Mucosa of gallbladder (tissue), 1 donor: ENCODE measurements around the gene SLC35A3. TPM values are rescaled to one million over a fixed set of nuclear protein-coding genes. Genes with fewer than 3 reads are reported as not detected.
"Not testable (repeated sequence)": the region's sequence is repeated elsewhere in the genome, so short reads cannot be mapped to it uniquely, and the experiment has no call there.

Experiments used
- DNase-seq: peaks from one replicate; pipeline ENCODE4 v3.0.0-alpha.2; 2020; ENCODE audit warnings: low spot score
- total RNA-seq: library from RNA; stranded (reverse); gene quantifications from one replicate; pipeline ENCODE4 v1.2.1, GENCODE V29; 2021
- donor health status: DM: no; HTN: no; CAD: no.

Gene SLC35A3
- total RNA-seq, 1 donor from 2014 or later, result 38.3 TPM

DNA sequence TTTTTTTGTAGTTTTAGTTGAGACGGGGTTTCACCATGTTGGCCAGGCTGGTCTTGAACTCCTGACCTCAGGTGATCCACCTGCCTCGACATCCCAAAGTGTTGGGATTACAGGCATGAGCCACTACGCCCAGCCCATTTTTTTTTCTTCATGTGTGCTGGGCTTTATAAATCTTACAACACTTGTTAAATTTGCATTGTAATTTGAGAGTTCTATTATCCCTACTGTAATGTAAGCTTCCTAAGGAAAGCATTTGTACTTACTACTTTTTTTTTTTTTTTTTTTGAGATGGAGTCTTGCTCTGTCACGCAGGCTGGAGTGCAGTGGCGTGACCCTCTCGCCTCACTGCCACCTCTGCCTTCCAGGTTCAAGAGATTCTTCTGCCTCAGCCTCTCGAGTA is 2.3 kb downstream of the SLC35A3 start:
- DNase-seq, result not testable (repeated sequence)

DNA sequence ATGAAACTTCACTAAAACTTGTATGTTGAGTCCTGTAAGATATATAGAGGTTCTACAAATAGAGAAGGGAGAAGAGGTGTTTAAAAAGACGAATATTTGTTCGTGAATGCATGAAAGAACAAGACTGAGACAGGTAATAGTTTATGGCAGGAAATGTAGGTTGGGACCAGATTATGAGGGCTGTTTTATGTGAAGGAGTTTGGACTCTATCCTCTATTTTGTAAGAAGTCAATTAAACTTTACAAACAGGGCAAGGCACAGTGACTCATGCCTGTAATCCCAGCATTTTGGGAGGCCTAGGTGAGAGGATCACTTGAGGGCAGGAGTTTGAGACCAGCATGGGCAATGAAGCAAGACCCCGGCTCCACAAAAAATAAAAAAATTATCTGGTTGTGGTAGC is 5.7 kb downstream of the SLC35A3 start:
- no peak for DNase-seq

DNA sequence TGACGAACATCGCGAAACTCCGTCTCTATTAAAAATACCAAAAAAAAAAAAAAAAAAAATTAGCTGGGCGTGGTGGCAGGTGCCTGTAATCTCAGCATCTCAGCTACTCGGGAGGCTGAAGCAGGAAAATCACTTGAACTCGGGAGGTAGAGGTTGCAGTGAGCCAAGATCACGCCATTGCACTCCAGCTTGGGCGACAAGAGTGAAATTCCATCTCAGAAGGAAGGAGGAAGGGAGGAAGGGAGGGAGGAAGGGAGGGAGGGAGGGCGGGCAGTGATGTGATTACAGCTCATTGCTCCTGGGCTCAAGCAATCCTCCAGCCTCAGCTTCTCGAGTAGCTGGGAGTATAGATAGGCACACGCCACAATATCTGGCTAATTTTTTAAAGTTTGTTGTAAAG is 7.5 kb downstream of the SLC35A3 start:
- DNase-seq, result not testable (repeated sequence)

DNA sequence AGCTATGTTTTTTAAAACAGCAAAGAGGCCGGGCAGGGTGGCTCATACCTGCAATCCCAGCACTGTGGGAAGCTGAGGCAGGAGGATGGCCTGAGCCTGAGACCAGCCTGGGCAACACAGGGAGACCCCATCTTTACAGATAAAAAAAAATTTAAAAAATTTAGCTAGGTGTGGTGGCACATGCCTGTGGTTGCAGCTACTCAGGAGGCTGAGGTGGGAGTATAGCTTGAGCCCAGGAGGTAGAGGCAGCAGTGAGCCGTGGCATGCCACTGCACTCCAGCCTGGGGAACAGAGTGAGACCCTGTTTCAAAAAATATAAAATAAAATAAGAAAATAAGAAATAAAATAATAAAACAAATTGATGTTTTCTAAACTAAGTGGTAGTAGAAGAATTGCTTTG is 8.4 kb downstream of the SLC35A3 start:
- no peak for DNase-seq

DNA sequence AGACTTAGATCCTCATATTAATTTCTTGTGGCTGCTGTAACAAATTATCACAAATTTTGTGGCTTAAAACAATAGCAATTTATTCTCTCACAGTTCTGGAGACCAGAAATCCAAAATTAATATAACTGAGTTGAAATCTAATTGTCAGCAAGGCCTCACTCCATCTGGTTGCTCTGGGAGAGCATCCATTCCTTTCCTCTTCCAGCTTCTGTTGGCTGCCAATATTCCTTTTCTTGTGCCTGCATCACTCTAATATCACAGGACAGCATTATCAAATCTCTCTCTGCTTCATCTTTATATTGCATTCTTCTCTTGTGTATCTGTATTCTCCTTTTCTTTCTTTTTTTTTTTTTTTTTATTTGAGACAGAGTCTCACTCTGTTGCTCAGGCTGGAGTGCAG is 9.3 kb downstream of the SLC35A3 start:
- DNase-seq, result no peak

DNA sequence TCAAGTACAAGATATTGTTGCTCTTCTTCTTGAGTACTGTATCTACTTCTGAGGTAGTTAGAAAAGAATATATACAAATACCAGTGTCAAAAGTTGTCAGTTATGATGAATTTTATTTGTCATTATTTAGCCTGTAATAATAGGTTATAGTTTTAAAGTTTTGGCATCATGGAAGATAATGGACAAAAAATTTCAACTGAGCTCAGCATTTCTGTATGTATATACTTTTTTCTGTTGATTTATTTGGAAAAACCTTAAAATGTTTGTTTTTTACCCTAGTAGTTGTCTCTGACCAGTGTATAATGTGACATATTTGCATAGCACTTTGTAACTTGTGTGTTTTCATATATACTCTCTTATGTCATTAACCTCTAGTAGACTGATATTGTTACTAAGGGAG is 11.1 kb downstream of the SLC35A3 start:
- no peak for DNase-seq

DNA sequence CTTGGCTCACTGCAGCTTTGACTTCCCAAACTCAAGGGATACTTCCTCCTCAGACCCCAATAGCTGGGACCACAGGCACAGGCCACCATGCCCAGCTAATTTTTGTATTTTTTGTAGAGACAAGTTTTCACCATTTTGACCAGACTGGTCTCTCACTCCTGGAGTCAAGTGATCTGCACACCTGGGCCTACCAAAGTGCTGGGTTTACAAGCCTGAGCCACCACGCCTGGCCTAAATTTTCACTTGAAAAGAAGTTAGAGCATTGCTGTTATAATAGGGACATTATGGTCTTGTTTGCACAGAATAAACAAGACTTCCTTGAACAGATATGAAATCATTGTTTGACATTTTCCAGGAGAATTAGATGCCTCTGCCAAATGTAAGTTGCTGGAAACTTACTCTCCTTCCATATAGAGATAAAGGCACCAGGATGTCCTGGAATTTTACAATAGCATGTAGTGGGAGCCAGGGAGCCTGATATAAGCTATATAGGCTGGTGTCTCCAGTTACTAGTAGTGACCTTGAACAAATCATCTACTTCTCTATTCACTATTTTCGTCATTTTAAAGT is 16.9 kb downstream of the SLC35A3 start:
- no peak for DNase-seq

DNA sequence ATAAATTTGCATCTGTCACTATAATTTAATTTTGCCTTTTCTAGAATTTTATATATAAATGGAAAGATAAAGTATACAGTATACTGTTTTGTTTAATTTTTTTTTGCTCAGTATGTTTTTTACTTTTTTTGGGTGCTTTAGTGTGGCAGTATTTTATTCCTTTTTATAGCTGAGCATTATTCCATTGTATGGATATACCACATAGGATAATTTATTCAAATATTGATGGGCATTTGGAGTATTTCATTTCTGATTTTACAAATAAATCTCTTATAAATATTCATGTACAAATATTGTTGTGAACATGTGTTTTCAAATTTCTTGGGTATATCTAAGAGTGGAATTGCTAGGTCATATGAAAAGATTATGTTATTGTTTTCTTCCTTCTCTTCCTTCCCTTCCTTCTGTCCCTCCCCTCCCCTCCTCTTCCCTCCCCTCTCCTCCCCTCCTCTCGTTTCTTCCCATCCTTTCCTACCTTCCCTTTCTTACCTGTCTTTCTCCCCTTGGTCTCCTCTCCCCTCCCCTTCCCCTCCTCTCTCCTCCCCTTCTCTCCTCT is 18.5 kb downstream of the SLC35A3 start:
- DNase-seq, result no peak

DNA sequence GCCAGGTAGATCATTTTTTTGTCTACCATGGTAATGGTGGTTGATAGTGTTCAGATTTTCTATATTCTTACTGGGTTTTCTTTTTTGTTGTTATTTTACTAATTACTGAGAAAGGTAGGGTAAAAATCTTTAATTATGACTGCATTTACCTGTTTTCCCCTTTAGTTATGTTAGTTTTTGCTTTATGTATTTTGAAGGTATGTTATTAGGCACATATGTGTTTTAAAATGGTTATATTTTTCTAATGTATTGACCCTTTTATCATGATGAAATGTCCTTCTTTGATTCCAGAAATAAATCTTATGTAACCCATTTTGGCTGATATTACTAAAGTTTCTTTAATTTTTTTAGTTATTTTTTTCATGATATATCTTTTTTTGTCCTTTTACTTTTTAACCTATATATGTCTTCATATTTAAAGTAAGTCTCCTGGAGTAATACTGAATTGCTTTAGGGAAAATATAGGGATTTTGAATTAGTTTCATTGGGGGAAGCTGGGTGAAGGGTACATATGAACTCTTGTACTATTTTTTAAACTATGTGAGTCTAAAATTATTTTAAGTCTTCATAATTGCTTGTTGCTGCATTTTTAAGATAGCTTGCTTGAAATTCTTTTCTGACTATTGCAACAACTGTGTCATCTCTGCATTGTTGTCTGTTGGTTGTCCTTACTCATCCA is 22.4 kb downstream of the SLC35A3 start:
- DNase-seq, result no peak

DNA sequence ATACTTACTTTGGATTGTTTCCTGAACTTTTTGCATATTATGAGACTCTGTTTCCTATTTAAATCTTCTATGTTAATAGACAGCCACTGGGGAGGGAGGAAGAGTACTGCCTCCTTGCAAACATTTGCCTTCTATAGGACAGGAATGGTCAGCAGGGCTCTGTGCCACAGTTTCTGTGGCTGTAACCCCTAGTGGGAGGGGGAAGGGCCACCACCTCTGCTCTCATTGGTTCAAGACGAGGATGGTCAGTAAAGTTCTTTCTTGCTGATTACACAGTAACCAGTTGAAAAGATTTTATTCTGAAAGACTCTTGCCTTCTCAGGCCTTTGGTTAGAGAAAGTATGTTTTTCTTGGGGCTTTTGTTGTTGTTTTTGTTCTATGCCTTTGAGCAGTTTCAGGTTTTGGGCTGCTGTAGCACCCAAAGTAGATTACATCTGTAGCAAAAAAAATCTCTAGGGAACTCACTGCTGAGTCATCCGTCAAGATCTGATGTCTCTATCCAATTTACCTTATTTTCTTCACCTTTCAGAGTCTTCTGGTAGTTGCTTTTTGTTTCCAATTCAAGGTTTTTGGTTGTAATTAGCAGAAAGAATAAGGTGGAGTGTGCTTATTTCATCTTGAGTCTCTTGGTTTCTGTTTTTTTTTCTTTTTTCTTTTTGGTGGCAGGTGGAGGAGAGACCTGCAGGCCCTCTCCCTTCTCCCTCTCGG is 23.1 kb downstream of the SLC35A3 start:
- DNase-seq, result no peak

DNA sequence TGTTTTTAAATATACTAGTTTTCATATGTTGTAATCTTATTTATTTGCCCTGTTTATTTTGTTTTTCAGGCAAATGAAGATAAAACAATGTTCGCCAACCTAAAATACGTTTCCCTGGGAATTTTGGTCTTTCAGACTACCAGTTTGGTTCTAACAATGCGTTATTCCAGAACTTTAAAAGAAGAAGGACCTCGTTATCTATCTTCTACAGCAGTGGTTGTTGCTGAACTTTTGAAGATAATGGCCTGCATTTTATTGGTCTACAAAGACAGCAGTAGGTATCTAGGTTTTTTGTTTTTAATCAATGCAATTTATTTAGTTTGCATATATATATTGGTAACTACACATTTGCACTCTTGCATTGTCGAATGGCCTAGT is 23.7 kb downstream of the SLC35A3 start:
- DNase-seq, result no peak

DNA sequence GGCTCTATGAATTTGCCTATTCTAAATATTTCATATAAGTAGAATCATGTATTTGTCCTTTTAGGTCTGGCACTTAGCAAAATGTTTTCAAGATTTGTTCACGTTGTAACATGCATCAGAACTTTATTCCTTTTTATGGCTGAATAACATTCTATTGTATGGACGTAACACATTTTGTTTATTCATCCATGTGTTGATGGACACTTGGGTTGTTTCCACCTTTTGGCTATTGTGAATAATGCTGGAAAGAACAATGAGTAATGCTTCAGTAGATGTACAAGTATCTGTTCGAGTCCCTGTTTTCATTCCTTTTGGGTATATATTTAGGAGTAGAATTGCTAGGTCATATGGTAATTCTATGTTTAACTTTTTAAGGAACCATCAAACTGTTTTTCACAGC is 24.7 kb downstream of the SLC35A3 start:
- DNase-seq, result no peak

DNA sequence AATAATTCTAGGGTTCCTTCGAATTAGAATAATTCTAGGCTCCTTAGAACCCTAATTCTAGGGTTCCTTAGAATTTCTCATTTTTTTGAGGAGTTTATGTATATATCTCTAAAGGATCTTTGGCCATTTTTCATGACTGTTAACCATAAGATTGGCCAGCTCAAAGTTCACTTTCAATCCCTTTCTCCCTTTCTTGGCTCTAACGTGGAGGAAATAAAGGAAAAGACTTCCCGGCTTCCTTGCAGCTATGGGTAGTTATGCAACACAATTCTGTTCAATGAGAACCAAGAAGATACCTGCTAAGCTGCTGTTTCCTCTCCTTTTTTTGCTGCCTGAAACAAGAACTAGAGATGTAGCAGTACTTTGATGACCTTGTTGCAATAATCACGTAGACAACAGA is 27.2 kb downstream of the SLC35A3 start:
- no peak for DNase-seq

DNA sequence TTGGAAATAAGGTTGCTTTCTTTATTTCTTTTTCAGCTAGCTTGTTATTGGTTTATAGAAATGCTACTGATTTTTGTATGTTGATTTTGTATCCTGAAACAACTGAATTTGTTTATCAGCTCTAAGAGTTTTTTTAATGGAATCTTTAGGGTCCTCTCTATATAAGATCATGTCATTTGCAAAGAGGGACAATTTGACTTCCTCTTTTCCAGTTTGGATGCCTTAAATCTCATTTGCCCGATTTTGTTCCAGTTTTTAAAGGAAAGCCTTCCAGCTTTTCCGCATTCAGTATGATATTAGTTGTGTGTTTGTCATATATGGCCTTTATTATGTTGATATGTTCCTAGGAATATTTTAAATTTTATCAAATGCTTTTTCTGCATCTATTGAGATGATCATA is 31.7 kb downstream of the SLC35A3 start:
- no peak for DNase-seq

DNA sequence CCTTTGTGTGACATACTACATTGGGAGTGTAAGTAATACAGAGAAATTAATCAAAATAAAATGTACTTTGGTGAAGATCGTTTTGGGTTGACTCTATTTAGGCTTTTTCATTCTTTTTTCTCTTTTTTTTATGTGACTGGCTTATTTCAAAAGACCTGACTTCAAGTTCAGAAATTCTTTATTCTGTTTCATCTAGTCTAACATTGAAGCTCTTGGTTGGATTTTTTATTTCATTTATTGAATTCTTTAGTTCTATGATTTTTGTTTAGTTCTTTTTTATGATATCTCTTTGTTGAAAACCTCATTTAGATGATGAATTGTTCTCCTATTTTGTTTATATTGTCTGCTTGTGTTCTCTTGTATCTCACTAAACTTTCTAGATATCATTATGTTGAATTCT is 35.6 kb downstream of the SLC35A3 start:
- DNase-seq, result no peak

DNA sequence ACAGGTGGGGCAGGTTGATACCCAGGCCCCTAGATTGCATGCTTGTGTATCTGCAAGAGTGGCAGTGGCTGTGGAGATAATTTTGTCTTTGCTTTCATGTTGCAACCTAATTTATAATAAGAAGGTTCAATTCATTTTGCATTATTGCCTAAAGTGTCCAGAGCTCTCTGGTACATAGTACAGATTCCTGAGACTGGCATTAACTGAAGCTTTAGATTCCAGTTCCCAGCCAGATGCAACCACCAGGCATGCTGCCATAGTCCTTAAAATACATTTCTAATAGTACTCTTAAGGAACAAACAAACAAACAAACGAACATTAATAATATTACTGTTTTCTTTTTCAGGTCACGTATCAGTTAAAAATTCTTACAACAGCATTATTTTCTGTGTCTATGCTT is 36.9 kb downstream of the SLC35A3 start:
- DNase-seq, result no peak

DNA sequence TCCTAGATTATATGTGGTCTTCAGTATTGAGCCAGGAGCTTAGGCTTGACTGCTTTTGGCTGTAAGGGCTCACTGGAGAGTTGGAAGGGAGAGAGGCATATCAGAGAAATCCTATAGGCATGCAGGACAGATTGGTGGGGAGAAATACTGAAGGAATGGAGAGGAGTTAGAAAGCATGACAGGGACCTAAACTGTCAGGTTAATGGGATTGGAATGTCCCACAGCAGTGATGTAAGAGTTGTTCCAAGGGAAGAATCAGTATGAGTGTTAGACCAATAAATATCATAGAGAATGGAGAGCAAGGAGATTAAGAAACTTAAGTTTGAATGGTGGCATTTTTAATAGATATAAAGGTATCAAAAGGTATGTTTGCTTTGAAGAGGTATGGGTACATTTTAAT is 39.7 kb downstream of the SLC35A3 start:
- DNase-seq, result no peak

DNA sequence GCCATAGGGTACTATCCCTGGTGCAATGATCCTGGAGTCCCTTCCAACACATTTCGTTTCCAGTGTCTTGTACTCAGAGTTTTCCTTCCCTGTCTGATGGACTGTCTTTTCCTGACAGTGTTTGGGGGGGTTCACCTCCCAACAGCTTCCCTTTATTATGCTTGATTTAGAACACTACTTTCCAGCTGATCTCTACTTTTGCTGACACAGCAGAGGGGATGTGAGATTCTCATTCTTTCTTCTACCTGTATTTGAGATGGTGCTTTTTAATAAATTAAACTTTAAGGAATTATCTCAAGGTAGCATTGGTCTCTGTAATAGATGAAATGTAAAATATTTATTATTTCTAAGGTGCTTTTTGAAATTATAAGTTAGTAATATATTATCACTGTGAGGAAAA is 41.0 kb downstream of the SLC35A3 start:
- no peak for DNase-seq

DNA sequence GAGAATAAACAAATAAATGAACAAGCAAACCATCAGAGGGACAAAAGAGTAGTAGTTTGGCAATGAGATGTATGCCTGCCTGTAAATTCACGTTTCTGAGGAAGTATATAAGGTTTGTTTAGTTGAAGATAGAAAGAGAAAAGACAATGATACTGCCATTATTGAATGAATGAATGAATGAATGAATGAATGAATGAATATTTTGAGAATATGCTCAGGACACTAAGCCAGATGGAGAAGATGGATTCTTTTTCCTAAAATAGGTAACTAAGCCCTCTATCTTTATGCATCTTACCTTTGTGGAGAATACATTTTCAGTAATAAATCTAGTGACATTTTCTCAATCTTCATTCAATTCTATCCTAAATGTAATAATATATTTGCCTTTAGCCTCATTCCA is 49.4 kb downstream of the SLC35A3 start:
- no peak for DNase-seq

DNA sequence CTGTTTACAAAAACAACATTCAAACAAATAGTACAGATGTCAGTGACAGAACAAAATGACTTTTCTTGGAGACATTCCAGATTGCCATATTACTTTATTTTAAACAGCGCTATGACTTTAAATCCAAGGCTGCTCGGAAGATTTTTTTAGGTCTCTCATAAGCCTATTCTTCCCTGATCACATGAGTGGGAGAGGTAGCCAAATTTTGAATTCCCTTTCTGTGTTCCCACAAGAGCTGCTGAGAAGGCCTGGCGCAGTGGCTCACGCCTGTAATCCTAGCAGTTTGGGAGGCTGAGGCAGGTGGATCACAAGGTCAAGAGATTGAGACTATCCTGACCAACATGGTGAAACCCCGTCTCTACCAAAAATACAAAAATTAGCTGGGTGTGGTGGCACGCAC is 53.7 kb downstream of the SLC35A3 start:
- DNase-seq, result no peak

DNA sequence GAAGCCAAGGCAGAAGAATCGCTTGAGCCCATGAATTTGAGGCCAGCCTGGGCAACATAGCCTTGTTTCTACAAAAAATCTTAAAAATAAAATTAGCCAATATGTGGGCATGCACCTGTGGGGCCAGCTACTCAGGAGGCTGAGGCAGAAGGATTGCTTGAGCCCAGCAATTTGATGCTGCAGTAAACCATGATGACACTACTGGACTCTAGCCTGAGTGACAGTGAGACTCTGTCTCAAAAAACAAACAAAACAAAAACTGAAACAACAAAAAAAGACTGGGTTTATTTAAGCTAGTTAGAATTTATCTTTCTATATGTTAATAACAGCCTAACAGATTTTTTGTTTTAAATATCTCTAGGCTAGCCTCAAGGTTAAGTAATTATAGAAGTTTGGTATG is 57.4 kb downstream of the SLC35A3 start:
- no peak for DNase-seq

DNA sequence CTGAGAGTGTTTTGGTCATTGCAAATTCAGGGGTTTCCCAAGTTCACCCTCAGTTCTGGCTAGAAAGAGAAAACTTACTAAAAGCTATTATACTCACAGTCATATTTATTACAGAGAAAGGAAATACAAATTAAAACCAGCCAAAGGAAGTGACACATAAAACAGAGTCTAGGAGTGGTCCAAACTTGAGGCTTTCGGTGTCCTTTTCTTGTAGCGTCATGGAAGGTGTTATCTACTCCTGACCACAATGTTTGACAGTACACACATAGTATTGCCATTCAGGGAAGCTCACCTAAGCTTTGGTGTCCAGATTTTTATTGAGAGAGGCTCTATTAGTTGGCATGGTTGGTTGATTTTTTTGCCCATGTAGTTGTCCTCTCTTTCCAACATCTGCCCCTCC is 59.0 kb downstream of the SLC35A3 start:
- DNase-seq, result no peak

DNA sequence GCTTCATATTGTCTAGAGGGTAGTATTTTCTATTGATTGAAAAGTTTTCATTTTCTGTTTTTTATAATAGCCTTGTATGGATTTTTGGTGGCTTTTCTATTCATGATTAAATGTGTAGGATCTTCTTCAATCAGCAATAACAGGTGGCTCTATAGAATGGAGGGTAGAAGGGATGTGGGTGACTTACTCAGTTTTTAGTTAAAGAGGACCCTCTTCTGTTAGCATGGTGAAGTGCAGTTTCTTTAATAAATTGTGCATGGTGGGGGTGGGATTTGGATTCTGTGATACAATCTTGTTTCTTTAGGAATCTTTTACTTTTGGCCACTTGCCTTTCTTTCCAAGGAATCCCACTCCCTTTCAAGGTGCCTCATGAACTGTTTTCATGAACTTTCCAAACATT is 64.7 kb downstream of the SLC35A3 start:
- no peak for DNase-seq
